ENCODE data around the gene CEMIP2.
"Not testable (repeated sequence)": the region's sequence is repeated elsewhere in the genome, so short reads cannot be mapped to it uniquely, and the experiment has no call there.

The CEMIP2 gene

GRCh38 chr9:71768388-71769174 lies at the start of gene CEMIP2:
TSS of gene CEMIP2 (minus strand) at chr9:71768513. CDS start at chr9:71750373, 18,140 bp downstream.
- DNase-seq: peak; percentile 83

- DNase-seq: no peak
Observed at GRCh38 chr9:71816916-71817451, 48.7 kb upstream of the CEMIP2 start.

GRCh38 chr9:71814815-71815214 lies 46.5 kb upstream of the CEMIP2 start:
- DNase-seq: no peak

- DNase-seq: no peak
Observed at GRCh38 chr9:71814226-71814625, 45.9 kb upstream of the CEMIP2 start.

GRCh38 chr9:71812385-71812784 lies 44.1 kb upstream of the CEMIP2 start:
- DNase-seq: no peak

GRCh38 chr9:71808068-71808467 lies 39.8 kb upstream of the CEMIP2 start:
- no peak for DNase-seq

- peak; percentile 24 for DNase-seq
Observed at GRCh38 chr9:71806901-71807307, 38.6 kb upstream of the CEMIP2 start.

GRCh38 chr9:71805096-71805495 lies 36.8 kb upstream of the CEMIP2 start:
- not testable (repeated sequence) for DNase-seq

GRCh38 chr9:71801826-71802225 lies 33.5 kb upstream of the CEMIP2 start:
- no peak for DNase-seq

- DNase-seq: no peak
Observed at GRCh38 chr9:71797266-71797665, 29.0 kb upstream of the CEMIP2 start.

GRCh38 chr9:71796100-71796767 lies 27.9 kb upstream of the CEMIP2 start:
- no peak for DNase-seq

- DNase-seq: no peak
Observed at GRCh38 chr9:71795097-71795813, 26.9 kb upstream of the CEMIP2 start.

GRCh38 chr9:71793386-71794105 lies 25.2 kb upstream of the CEMIP2 start:
- DNase-seq: no peak

- no peak for DNase-seq
Observed at GRCh38 chr9:71791875-71792274, 23.6 kb upstream of the CEMIP2 start.

GRCh38 chr9:71790296-71790695 lies 22.0 kb upstream of the CEMIP2 start:
- no peak for DNase-seq

- no peak for DNase-seq
Observed at GRCh38 chr9:71783120-71783523, 14.8 kb upstream of the CEMIP2 start.

- no peak for DNase-seq
Observed at GRCh38 chr9:71781391-71781790, 13.1 kb upstream of the CEMIP2 start.

GRCh38 chr9:71780953-71781352 lies 12.6 kb upstream of the CEMIP2 start:
- no peak for DNase-seq

GRCh38 chr9:71778085-71778484 lies 9.8 kb upstream of the CEMIP2 start:
- no peak for DNase-seq

GRCh38 chr9:71774920-71775319 lies 6.6 kb upstream of the CEMIP2 start:
- DNase-seq: no peak

- no peak for DNase-seq
Observed at GRCh38 chr9:71772726-71773125, 4.4 kb upstream of the CEMIP2 start.

GRCh38 chr9:71770170-71770569 lies 1.9 kb upstream of the CEMIP2 start:
- no peak for DNase-seq
